Myocyte (in vitro differentiated cells): ENCODE results near the gene MRPL51. TPM values are rescaled to one million over a fixed set of nuclear protein-coding genes. Genes with fewer than 3 reads are reported as not detected.
"Not testable (repeated sequence)": the region's sequence is repeated elsewhere in the genome, so short reads cannot be mapped to it uniquely, and the experiment has no call there.

Experiments
- DNase-seq: peaks from one replicate; pipeline ENCODE4 v3.0.0-alpha.2; 2012; ENCODE audit warnings: low read depth
- total RNA-seq: library from RNA; depleted of rRNA; stranded (reverse); fragments of >200 nt; gene quantifications from 2 replicates; pipeline ENCODE4 v1.2.3, GENCODE V29; 2014

MRPL51 gene
- total RNA-seq, 1 donor from 2014 or later: 92.2 TPM

DNA sequence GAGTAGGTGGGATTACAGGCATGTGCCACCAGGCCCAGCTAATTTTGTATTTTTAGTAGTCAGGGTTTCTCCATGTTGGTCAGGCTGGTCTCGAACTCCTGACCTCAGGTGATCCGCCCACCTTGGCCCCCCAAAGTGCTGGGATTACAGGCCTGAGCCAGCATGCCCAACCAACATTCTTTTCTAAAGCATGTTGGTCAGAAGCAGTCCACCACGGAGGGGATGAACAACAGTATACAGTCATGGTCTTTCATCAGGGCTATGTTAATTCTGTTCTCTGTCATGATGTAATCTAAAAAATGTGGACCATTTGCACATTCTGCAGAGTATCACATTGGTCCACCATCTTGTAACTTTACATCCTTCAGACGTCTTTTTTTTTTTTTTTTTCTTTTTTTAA lies 3.6 kb downstream of the MRPL51 start:
- DNase-seq: no peak

DNA sequence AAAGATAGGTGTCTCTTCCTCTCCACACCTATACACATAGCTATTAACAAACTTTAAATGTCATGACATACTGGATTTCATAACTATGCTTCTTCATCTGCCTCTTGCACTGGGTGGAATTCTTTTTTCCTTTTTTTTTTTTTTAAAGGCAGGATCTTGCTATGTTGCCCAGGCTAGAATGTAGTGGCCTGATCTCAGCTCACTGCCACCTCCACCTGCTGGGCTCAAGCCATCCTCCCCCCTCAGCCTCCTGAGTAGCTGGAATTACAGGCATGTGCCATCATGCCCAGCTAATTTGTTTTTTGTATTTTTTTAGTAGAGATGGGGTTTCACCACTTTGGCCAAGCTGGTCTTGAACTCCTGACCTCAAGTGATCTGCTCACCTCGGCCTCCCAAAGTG lies 4.8 kb downstream of the MRPL51 start:
- no peak for DNase-seq

DNA sequence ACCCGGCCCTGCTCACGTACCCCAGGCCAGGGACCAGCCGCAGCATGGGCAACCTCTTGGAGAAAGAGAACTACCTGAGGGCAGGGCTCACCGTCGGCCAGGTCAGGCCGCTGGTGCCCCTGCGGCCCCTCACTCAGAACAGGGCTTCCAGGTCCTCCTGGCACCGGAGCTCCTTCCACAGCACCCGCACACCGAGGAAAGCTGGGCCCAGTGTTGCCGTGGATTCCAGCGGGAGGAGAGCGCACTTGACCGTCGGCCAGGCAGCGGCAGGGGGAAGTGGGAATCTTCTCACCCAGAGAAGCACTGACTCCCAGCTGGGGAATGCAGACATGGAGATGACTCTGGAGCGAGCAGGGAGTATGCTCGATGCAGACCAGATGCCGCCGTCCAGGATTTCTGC lies 14.6 kb downstream of the MRPL51 start:
- DNase-seq: no peak

DNA sequence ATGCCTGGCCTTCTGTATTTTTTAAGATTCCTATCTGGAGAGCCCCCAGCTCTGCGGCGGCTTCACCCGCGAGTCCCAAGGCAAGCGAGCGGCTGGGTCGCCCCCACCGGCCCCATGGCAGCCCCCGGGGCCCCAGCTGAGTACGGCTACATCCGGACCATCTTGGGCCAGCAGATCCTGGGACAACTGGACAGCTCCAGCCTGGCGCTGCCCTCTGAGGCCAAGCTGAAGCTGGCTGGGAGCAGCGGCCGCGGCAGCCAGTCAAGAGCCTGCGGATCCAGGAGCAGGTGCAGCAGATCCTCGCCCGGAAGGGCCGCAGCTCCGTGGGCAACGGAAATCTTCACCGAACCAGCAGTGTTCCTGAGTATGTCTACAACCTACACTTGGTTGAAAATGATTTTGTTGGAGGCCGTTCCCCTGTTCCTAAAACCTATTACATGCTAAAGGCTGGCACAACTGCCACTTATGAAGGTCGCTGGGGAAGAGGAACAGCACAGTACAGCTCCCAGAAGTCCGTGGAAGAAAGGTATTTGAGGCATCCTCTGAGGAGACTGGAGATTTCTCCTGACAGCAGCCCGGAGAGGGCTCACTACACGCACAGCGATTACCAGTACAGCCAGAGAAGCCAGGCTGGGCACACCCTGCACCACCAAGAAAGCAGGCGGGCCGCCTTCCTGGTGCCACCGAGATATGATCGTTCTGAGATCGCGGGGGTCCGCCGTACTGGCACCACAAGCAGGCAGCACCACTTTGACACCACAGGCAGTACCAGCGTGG lies 15.3 kb downstream of the MRPL51 start:
- not testable (repeated sequence) for DNase-seq

DNA sequence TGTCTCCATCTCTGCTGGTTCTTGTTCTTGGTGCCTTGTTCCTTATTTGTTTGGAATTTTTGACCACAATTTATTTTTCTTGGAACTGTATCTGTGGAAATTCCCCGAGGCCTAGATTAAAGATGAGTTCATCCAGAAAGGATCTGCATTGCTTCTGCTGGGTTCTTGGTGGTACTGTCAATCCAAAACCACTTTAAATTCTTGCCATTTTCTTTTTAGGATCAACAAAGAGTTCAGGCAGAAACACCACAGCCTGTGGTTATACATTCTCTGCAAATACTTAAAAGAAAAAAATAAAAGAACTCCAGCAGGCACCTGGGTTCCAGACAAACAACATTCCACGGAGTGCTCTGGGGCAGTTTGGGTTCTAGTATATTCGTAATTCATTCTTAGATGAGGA lies 16.6 kb downstream of the MRPL51 start:
- DNase-seq: peak; percentile 73

DNA sequence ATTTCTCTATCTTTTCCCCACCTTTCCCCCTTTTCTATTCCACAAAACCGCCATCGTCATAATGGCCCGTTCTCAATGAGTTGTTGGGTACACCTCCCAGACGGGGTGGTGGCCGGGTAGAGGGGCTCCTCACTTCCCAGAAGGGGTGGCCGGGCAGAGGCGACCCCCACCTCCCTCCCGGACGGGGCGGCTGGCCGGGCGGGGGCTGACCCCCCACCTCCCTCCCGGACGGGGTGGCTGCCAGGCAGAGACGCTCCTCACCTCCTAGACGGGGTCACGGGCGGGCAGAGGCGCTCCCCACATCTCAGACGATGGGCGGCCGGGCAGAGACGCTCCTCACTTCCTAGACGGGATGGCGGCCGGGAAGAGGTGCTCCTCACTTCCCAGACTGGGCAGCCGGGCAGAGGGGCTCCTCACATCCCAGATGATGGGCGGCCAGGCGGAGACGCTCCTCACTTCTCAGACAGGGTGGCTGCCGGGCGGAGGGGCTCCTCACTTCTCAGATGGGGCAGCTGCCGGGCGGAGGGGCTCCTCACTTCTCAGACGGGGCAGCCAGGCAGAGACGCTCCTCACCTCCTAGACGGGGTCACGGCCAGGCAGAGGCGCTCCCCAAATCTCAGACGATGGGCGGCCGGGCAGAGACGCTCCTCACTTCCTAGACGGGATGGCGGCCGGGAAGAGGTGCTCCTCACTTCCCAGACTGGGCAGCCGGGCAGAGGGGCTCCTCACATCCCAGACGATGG lies 17.7 kb downstream of the MRPL51 start:
- DNase-seq: not testable (repeated sequence)

DNA sequence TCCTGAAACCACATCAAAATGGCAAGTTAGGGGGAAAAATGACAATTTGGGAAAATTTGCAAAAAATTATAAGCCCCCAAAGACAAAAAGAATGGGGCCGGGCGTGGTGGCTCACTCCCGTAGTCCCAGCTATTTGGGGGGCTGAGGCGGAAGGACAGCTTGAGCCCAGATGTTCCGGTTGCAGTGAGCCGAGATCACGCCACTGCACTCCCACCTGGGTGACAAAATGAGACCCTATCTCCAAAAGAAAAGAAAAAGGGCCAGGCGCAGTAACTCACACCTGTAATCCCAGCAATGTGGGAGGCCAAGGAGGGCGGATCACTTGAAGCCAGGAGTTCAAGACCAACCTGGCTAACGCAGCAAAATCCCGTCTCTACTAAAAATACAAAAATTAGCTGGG lies 20.6 kb downstream of the MRPL51 start:
- DNase-seq: no peak

DNA sequence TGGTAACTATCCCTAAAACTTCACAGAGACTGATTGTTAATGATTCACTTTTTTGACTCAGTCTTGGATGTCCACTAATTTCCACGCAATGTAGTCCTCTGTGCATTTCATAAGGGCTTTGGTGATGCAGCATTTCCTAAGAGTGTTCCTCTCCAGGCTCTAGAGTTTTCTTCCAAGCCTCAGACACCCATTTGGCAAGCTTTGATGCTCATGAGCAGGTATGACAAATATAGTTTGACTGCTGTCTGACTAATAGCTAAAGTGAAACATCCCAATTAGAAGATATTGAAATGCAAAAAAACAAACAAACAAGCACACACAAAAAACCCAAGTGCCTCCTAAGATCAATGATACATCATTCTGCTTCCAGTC lies 21.1 kb downstream of the MRPL51 start:
- DNase-seq: no peak

DNA sequence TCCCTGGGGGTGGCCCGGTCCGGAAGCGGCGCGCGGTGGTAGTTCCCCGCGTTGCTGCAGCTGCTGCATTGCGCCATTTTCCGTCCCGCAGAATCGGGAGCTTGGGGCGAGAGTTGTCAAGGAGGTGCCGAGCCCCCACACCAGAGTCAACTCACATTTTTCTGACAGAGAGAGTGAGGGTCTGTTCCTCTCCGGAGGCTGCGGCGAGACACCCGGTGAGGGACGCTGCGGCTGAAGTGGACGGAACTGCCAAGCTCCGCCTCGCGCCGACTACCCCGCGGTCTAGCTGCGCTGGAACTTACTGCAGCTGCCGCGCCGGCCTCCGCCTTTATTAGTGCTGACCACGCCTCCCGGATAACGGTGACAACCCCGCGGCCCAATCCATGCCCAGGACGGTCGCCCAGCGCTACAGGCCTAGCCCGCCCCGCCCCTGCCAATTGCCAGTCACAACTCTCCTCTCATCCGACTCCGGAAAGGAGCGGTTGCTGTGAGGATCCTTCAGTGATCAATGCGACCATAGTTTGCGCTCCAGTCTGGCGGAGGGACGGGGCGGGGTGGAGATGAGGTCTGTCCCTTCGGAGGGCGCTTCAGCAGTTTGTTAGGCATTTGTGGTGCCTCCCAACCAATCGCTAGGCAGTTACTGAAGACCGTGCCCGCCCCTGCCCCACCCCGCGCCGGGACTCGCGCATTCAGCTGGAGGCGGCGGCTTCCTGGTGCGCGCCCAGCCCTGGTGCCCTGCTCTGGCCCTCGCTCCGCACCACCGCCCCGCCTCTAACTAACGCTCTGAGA lies 22.5 kb downstream of the MRPL51 start, which contains the start of gene VAMP1:
Gene VAMP1, minus strand, starts transcription at position 303 of the 789 bp plus-strand sequence. Its CDS starts 146 bp downstream, at position 157.
- DNase-seq: peak; percentile 97

DNA sequence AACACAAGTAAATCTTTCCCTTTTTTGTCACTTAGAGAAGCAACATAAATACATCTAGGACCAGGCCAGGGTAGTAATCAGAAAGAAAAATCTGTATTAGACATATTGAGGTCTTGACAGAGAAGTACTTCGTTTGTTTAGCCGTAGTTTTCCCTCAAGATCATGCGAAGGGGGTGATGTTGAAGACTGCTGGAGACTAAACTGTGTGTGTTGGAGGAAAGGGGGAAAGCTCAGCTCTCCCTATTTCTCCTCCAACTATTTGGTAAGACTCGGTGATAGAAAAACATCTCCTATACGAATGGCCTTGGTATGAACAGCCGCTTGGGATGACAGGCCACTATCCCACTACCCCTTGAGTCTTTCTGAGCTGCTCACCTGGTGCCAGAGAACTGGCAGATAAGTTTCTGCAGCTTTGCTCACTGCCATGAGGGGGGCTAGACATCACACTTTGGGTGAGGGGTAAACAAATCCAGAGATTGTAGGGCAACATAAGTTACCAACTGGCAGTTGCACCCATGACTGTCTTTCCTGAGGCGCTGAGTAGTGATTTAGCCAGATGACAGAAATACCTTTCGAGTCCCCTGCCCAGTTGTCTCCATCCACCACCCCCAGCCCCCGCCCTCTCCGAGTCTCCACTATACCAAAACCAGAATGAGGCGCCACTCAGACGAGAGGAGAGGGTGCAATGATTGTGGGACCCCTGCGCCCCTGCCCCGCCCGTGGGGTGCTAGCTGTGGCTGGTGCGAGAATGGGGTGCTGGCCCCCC lies 23.3 kb downstream of the MRPL51 start:
- peak; percentile 25 for DNase-seq

DNA sequence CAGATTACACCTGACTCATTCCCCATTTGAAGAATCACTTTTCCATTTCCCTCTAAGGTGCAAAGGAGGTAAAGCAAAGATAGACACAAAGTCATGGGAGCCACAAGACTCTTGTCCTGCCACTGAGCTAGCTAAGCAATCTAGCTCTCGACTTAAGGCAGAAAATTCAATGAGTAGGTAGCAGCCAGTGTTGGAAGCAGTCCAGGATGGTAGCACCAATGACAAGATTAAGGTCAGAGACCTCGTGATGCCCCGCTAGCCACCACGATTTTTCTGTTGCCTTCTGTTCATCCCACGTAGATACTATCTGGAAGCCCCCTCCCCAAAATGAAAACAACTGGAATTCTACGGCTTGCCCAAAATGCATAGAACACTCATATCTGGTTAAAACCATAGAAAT lies 24.0 kb downstream of the MRPL51 start:
- DNase-seq: no peak

DNA sequence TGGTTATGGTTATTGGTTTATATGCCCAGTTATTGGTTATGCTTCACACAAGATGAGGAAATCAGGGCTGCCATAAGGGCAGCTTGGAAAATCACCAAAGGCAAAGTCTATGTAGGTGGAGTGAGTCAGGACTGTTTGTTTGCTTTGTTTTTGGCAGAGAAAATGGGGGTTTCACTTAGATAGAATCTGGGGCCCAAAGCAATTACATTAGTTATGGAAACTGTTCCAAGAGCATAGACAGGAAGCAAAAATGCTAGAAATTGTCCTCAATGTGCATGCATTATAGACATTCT lies 24.8 kb downstream of the MRPL51 start:
- no peak for DNase-seq

DNA sequence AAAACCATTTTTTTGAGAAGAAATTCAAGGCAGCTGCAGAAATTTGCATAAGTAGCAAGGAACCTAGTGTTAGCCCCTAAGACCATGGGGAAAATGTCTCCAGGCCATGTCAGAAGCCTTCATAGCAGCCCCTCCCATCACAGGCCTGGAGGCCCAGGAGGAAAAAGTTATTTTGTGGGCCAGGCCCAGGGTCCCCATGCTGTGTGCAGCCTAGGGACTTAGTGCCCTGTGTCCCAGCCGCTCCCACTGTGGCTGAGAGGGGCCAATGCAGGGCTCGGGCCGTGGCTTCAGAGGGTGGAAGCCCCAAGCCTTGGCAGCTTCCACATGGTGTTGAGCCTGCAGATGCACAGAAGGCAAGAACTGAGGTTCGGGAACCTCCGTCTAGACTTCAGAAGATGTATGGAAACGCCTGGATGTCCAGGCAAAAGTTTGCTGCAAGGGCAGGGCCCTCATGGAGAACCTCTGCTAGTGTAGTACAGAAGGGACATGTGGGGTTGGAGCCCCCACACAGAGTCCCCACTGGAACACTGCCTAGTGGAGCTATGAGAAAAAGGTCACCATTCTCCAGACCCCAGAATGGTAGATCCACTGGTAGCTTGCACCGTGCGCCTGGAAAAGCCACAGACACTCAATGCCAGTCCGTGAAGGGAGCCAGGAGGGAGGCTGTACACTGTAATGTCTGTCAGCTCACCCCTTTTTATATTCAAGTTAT lies 25.3 kb downstream of the MRPL51 start:
- DNase-seq: not testable (repeated sequence)

DNA sequence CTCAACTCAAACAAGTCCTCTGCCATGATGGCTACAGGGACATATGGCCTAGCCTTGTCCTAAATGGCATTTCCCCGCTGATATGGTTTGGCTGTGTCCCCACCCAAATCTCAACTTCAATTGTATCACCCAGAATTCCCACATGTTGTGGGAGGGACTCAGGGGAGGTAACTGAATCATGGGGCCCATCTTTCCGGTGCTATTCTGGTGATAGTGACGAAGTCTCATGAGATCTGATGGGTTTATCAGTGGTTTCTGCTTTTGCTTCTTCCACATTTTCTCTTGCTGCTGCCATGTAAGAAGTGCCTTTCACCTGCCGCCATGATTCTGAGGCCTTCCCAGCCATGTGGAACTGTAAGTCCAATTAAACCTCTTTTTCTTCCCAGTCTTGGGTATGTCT lies 26.3 kb downstream of the MRPL51 start:
- not testable (repeated sequence) for DNase-seq

DNA sequence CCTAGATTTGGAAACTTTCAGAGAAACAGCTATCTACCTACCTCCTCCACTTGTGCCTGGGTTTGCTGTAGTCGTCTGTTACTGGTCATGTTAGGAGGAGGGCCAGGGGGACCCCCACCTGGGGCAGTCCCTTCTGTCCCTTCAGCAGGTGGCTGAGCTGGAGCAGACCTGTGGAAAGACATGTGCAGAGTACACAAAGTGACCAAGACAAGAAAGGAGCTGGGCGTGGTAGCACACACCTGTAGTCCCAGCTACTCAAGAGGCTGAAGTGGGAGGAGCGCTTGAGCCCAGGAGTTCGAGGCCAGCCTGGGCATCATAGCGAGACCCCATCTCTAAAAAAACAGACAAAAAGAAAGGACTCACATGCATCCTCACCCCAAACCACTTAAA lies 26.9 kb downstream of the MRPL51 start:
- no peak for DNase-seq

DNA sequence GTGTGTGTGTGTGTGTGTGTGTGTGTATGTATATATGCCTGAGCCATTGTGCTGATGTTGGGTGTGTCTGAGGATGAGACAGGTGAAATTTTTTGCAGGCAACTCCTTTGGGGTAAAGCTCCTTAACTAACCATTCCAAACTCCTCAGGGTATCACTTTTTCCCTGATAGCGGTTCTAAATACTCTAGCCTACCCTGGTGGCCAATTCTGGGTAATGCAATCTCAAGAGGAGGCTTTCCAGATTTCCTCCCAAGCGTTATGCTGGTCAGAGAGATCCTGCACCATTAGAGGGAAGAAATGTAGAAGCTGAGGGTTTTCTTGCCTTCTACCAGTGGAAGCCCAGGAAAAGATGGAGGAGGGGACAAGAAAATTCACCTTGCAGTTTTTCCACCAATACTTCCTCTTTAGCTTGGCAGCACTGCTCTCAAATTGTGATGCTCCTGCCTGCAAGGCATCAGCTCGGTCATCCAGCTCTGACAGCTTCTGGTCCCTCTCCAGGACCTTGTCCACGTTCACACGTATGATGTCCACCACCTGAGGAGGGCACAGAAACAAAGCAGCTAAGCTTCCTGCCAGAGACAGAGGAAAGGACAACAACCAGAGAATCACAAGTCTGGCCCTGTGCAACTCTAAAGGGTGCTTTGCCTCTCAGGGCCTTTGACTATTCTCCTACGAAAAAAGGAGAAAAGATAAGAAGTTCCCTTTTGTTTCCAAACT lies 27.4 kb downstream of the MRPL51 start:
- peak; percentile 81 for DNase-seq

DNA sequence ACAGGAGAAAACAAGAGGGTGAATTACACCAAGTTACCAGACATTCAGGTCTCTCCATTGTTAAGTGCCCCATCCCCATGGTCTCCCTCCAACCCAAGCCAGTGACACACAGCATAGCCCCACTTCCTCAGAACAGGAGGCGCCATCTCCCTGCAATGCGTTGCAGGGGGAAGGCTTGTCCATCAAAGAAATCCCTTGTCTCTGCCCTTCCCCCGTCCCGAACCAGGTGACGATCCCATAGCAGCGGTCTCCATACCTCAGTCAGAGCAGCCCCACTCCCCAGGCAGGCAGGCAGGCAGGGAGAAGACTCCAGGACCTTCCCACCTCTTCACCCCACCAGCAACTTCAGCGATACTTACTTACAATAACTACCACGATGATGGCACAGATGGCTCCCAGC lies 28.5 kb downstream of the MRPL51 start:
- DNase-seq: no peak

DNA sequence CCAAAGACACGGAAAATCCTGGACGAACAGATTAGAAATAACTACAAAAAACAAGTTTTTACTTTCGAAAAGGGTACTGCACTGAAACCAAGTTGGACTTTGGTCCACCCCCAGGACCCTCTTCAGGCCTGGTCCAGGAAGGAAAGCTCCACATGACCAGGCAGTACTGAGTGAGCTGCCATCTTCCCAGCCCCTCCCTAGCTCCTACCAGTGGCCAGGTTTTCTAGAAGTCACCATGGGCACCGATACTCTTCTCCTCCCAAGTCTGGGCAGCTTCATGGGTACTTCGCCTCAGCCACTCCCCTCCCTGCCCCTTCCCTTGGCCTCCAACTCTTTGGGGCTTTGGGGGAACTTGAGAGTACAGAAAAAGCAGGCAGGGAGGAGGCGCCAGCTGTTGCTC lies 29.2 kb downstream of the MRPL51 start:
- no peak for DNase-seq

DNA sequence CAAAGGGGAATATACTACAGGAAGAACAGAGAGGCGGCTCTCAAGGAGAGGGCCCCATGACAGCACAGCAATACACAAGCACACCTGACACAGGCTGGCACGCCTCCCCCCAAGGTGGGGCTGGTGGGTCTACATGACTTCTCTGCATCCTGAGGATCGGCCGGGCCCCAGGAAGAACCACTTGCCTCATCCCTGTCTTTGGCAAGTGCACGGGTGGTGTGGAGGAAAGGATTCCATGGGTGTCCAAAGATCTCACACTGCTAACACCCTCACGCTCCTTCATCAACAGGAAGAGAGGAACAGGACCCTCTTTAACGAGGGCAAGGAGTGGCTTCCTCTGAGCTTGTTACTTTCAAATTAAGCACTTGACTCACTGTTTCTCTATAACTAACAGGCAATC lies 29.8 kb downstream of the MRPL51 start:
- no peak for DNase-seq
